GM23338 (cell line): ENCODE results near the gene SYP. TPM values are rescaled to one million over a fixed set of nuclear protein-coding genes. Genes with fewer than 3 reads are reported as not detected.
A peak's percentile ranks its signal among the peaks of the same experiment; 100 is the strongest.

Source experiments
- ATAC-seq: fragments of 200-7000 bp; cut with Tn5 transposase; 3 replicates; pipeline ENCODE4 v1.9.1; 2020
- DNase-seq: peaks from one replicate; pipeline ENCODE4 v3.0.0-alpha.2; 2015; ENCODE audit warnings: low spot score
- H2AFZ ChIP-seq: fragments of 200-600 bp; sonication (generic); 2 replicates; pipeline ENCODE4 v1.8.0; 2016; ENCODE audit warnings: antibody characterized with exemption, mild to moderate bottlenecking, moderate library complexity
- H3F3A ChIP-seq: fragments of 200-600 bp; sonication (generic); replicated peaks from 2 replicates; pipeline ENCODE4 v1.8.0; 2017; ENCODE audit warnings: antibody characterized with exemption, mixed run types, low read depth
- H3K27ac ChIP-seq: fragments of 200-600 bp; sonication (generic); 2 replicates; pipeline ENCODE4 v1.6.1; 2016; ENCODE audit warnings: low read depth
- H3K27me3 ChIP-seq: fragments of 200-600 bp; sonication (generic); 2 replicates; pipeline ENCODE4 v1.8.0; 2016; ENCODE audit warnings: mild to moderate bottlenecking, mixed run types, moderate library complexity; ENCODE audit not compliant: insufficient read depth
- H3K36me3 ChIP-seq: fragments of 200-600 bp; sonication (generic); 2 replicates; pipeline ENCODE4 v1.8.0; 2016; ENCODE audit warnings: mild to moderate bottlenecking; ENCODE audit not compliant: insufficient read depth
- H3K4me1 ChIP-seq: fragments of 200-600 bp; sonication (generic); 2 replicates; pipeline ENCODE4 v1.8.0; 2016; ENCODE audit warnings: mild to moderate bottlenecking, moderate library complexity; ENCODE audit not compliant: insufficient read depth
- H3K4me2 ChIP-seq: fragments of 200-600 bp; sonication (generic); 2 replicates; pipeline ENCODE4 v1.7.1; 2017; ENCODE audit warnings: mixed run types
- H3K4me3 ChIP-seq: fragments of 200-600 bp; sonication (generic); 2 replicates; pipeline ENCODE4 v1.6.1; 2016; ENCODE audit warnings: mixed run types
- H3K79me2 ChIP-seq: fragments of 200-600 bp; sonication (generic); replicated peaks from 2 replicates; pipeline ENCODE4 v1.8.0; 2017; ENCODE audit warnings: mild to moderate bottlenecking; ENCODE audit not compliant: insufficient read depth
- H3K9me2 ChIP-seq: fragments of 200-600 bp; sonication (generic); 2 replicates; pipeline ENCODE4 v1.8.0; 2017; ENCODE audit not compliant: insufficient read depth
- H4K20me1 ChIP-seq: fragments of 200-600 bp; sonication (generic); replicated peaks from 2 replicates; pipeline ENCODE4 v1.8.0; 2017; ENCODE audit warnings: mild to moderate bottlenecking; ENCODE audit not compliant: insufficient read depth
- H3K27ac Mint-ChIP-seq: 2 replicates; pipeline ENCODE4 v1.8.0; 2020; ENCODE audit warnings: inconsistent platforms, mild to moderate bottlenecking, moderate library complexity, mixed read lengths
- H3K27me3 Mint-ChIP-seq: 3 replicates; pipeline ENCODE4 v1.8.0; 2022; ENCODE audit warnings: low read depth, mild to moderate bottlenecking, moderate library complexity, mixed read lengths, inconsistent platforms; ENCODE audit not compliant: insufficient read depth, poor library complexity
- H3K36me3 Mint-ChIP-seq: 3 replicates; pipeline ENCODE4 v1.8.0; 2021; ENCODE audit warnings: low read depth, mild to moderate bottlenecking, inconsistent platforms, moderate library complexity, mixed read lengths
- H3K4me1 Mint-ChIP-seq: 3 replicates; pipeline ENCODE4 v1.8.0; 2020; ENCODE audit warnings: mild to moderate bottlenecking, inconsistent platforms, mixed read lengths
- H3K4me3 Mint-ChIP-seq: 3 replicates; pipeline ENCODE4 v1.8.0; 2021; ENCODE audit warnings: moderate library complexity, mild to moderate bottlenecking, inconsistent platforms, mixed read lengths
- H3K9me3 Mint-ChIP-seq: 3 replicates; pipeline ENCODE4 v1.8.0; 2020; ENCODE audit warnings: moderate library complexity, mild to moderate bottlenecking, inconsistent platforms, mixed read lengths
- CREB1 ChIP-seq: fragments of 250-450 bp; sonication (Bioruptor Pico); IDR thresholded peaks from 2 replicates; pipeline ENCODE4 v1.5.0; 2020; ENCODE audit warnings: low read depth, mild to moderate bottlenecking, moderate library complexity
- EZH2 ChIP-seq: fragments of 200-600 bp; sonication (generic); IDR thresholded peaks from one replicate; pipeline ENCODE4 v1.8.0; 2017; ENCODE audit warnings: antibody characterized with exemption, mild to moderate bottlenecking, low read depth; ENCODE audit not compliant: unreplicated experiment
- EZH2phosphoT487 ChIP-seq: fragments of 200-600 bp; sonication (generic); IDR thresholded peaks from one replicate; pipeline ENCODE4 v1.8.1; 2018; ENCODE audit warnings: antibody characterized with exemption; ENCODE audit not compliant: unreplicated experiment
- JUNB ChIP-seq: IDR thresholded peaks from one replicate; pipeline ENCODE4 v1.6.1; 2016; ENCODE audit warnings: antibody characterized with exemption; ENCODE audit not compliant: unreplicated experiment
- NANOG ChIP-seq: IDR thresholded peaks from 2 replicates; pipeline ENCODE4 v1.6.1; 2016; ENCODE audit warnings: antibody characterized with exemption, borderline replicate concordance
- POLR2AphosphoS5 ChIP-seq: IDR thresholded peaks from 2 replicates; pipeline ENCODE4 v1.6.1; 2016; ENCODE audit warnings: antibody characterized with exemption, low read depth
- STAT1 ChIP-seq: IDR thresholded peaks from one replicate; pipeline ENCODE4 v1.6.1; 2016; ENCODE audit warnings: antibody characterized with exemption; ENCODE audit not compliant: unreplicated experiment
- ZNF331 ChIP-seq: fragments of 250-450 bp; sonication (Bioruptor Pico); IDR thresholded peaks from 2 replicates; pipeline ENCODE4 v1.5.0; 2020; ENCODE audit warnings: low read depth, mild to moderate bottlenecking, moderate library complexity
- polyA plus RNA-seq: library from polyadenylated mRNA; unstranded; fragments of >200 nt; fragmentation: Nextera tagmentation; extraction: Ambion mirVana; gene quantifications from 2 replicates; pipeline ENCODE4 v1.2.1, GENCODE V29; 2016
- total RNA-seq: library from RNA; depleted of rRNA; stranded (reverse); fragments of >200 nt; shearing (Covaris generic); gene quantifications from 2 replicates; pipeline ENCODE4 v1.2.3, GENCODE V29; 2014
- TF ChIP-seq, protein P1 (sequence below), 2 experiments: fragments of 200-600 bp in 1 of 2; sonication (generic) in 1 of 2; conservative IDR thresholded peaks; 2 replicates each; pipeline versions ENCODE4 v1.5.1 to v1.6.1; 2016 to 2017; ENCODE audit warnings: antibody characterized with exemption in 2 of 2, low read depth in 2 of 2, mild to moderate bottlenecking in 2 of 2, moderate library complexity in 1 of 2
- TF ChIP-seq, protein P2 (sequence below): IDR thresholded peaks from 2 replicates; pipeline ENCODE4 v1.6.1; 2016; ENCODE audit warnings: antibody characterized with exemption
- TF ChIP-seq, protein P3 (sequence below): IDR thresholded peaks from one replicate; pipeline ENCODE4 v1.6.1; 2018; ENCODE audit warnings: antibody characterized with exemption; ENCODE audit not compliant: unreplicated experiment

The SYP gene
- total and polyA plus RNA-seq, 2 experiments from 2014 or later = 3.7 to 9.1 TPM

DNA sequence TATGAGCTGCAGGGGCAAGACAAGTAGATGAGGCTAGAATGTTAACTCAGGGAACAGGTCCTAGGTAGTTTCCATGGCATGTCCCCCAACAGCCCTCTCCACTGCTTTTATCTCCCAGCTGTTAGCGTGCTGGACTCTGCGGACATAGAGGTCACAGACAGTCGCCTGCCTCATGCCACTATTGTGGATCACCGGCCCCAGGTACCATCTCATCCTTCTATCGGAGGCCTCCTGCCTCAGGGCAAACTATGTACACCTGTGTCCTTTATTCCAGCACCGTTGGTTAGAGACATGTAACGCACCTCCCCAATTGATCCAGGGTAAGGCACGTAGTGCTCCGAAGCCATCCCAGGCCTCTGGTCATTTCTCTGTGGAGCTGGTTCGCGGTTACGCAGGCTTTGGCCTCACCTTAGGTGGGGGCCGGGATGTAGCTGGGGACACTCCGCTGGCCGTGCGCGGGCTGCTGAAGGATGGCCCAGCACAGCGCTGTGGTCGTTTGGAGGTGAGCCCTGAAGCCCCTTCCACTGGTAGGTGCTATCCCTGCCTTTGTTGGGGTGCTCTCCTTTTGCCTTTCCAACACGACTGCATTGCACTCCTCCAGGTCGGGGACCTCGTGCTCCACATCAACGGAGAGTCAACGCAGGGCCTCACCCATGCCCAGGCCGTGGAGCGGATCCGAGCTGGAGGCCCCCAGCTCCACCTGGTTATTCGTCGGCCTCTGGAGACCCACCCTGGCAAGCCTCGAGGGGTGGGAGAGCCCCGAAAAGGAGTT is 35.2 kb downstream of the SYP start (continued):
- no peak for TF ChIP-seq EZH2
- no peak for TF ChIP-seq STAT1
- no peak for TF ChIP-seq NANOG
- TF ChIP-seq EZH2phosphoT487 = no peak
- no peak for TF ChIP-seq ZNF331 (CRISPR knock-in tag)

DNA sequence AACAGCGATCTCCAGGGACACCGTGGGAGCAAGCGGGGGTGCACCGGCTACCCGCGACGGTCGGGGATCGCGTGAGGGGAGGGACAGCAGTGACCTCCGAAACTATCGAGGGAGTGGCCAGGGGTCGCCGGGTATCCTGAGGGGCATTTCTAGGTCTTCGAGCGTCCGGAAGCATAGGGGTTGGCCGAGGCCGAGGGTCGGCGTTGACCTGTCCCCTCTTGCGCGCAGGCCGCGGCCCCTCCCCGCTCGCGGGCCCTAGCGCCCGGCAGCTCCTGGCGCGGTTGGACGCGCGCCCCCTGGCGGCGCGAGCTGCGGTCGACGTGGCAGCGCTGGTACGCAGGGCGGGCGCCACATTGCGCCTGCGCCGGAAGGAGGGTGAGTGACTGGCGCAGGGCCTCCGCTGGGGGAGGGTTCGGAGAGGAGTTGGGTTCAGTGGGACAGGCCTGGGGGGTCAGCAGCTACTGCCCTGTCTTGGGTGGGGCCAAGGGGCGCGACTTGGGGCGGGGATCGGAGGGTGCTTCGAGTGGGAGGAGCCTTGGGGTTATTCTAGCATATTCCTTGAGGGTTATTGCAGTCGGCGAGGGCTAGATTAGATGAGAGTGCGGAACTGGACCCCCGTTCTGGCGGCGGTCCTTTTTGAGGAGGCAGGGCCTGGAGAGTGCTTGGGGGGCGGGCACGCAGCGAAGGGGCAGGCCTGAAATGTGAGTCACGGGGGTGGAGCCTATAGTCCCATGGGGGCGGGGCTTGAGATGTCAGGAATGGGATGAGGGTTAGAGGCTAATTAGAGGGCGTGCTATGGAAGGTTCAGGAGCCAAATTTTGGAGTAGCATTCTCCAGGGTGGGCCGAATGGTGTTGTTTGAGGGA is 36.2 kb downstream of the SYP start:
- Mint-ChIP-seq H3K27me3 (peaks cover 25% of the 10 kb centered on the region), H3K4me3 (peak overlapping the region; percentile 78), H3K36me3 (no peaks in the 10 kb centered on the region), H3K9me3 (no peaks in the 10 kb centered on the region; the same call in 2 of the 3 replicates), H3K4me1 (peaks cover 15% of the 10 kb centered on the region), H3K27ac (peak overlapping the region; percentile 98)
- no peak overlapping the region; the same call in 1 of the 2 replicates for H3K27ac ChIP-seq
- no peaks in the 10 kb centered on the region; the same call in 1 of the 2 replicates for H3K4me1 ChIP-seq
- no peaks in the 10 kb centered on the region for H3F3A ChIP-seq
- peaks cover 60% of the 10 kb centered on the region for H3K27me3 ChIP-seq
- peak overlapping the region; percentile 73 for H3K4me2 ChIP-seq
- ATAC-seq (peak; percentile 47), DNase-seq (peak; percentile 91)
- no peaks in the 10 kb centered on the region for H4K20me1 ChIP-seq
- no peaks in the 10 kb centered on the region for H3K36me3 ChIP-seq
- no peaks in the 10 kb centered on the region for H3K9me2 ChIP-seq
- no peak overlapping the region for H2AFZ ChIP-seq
- no peak for TF ChIP-seq EZH2phosphoT487
- TF ChIP-seq POLR2AphosphoS5 = peak; percentile 33; the same call in 1 of the 2 replicates
- TF ChIP-seq CREB1 (CRISPR knock-in tag) = 0 out of 2 replicates have a peak, but pooled peaks have one; percentile 23
- TF ChIP-seq, protein P1, sequence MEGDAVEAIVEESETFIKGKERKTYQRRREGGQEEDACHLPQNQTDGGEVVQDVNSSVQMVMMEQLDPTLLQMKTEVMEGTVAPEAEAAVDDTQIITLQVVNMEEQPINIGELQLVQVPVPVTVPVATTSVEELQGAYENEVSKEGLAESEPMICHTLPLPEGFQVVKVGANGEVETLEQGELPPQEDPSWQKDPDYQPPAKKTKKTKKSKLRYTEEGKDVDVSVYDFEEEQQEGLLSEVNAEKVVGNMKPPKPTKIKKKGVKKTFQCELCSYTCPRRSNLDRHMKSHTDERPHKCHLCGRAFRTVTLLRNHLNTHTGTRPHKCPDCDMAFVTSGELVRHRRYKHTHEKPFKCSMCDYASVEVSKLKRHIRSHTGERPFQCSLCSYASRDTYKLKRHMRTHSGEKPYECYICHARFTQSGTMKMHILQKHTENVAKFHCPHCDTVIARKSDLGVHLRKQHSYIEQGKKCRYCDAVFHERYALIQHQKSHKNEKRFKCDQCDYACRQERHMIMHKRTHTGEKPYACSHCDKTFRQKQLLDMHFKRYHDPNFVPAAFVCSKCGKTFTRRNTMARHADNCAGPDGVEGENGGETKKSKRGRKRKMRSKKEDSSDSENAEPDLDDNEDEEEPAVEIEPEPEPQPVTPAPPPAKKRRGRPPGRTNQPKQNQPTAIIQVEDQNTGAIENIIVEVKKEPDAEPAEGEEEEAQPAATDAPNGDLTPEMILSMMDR (conservative IDR thresholded peaks at IDR 0.05; ENCODE audit: low read depth in 2 of 2) = peak; percentile 44 to 77
- H3K4me3 ChIP-seq = peak overlapping the region; percentile 58
- H3K79me2 ChIP-seq = no peaks in the 10 kb centered on the region

DNA sequence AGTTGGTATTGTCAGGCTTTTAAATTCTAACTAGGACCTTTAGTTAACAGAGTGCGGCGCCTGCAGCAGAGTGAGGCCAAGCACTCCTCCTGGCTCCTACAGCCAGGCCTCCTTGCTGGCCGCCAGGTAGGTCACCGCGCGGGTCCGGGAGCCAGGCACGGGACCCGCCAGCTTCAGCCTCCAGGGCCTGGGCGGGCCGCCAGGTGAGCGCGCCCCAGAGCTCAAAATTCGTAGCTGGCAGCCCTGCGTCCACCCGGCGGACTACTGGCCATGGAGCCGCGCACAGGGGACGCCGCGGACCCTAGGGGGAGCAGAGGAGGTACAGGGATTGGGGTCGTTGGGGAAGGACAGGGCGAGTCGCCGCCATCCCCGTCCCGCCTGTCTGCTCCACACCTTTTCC is 37.4 kb downstream of the SYP start, which contains the start of gene MAGIX:
MAGIX (plus strand) TSS at position 139 of the 400 bp plus-strand sequence; CDS start at position 271, 132 bp downstream.
- no peaks in the 10 kb centered on the region; the same call in 2 of the 3 replicates for H3K9me3 Mint-ChIP-seq
- Histone ChIP-seq H3K27ac (no peak within 1 kb of the TSS), H3K79me2 (no peaks in the 10 kb centered on the region), H3K9me2 (no peaks in the 10 kb centered on the region), H3K27me3 (peaks cover 66% of the 10 kb centered on the region), H3K4me2 (peak within 1 kb of the TSS; percentile 71), H3K4me3 (peak within 1 kb of the TSS; percentile 58), H3K4me1 (no peaks in the 10 kb centered on the region; the same call in 1 of the 2 replicates), H3K36me3 (no peaks in the 10 kb centered on the region), H4K20me1 (no peaks in the 10 kb centered on the region), H2AFZ (no peak within 1 kb of the TSS), H3F3A (no peaks in the 10 kb centered on the region)
- H3K36me3 Mint-ChIP-seq = no peaks in the 10 kb centered on the region
- no peak within 1 kb of the TSS for H3K27ac Mint-ChIP-seq
- peak; percentile 11 for ATAC-seq
- peaks cover 30% of the 10 kb centered on the region for H3K27me3 Mint-ChIP-seq
- peak within 1 kb of the TSS; percentile 78 for H3K4me3 Mint-ChIP-seq
- peaks cover 12% of the 10 kb centered on the region for H3K4me1 Mint-ChIP-seq
- DNase-seq = peak; percentile 42
- TF ChIP-seq STAT1 = no peak
- TF ChIP-seq, protein P2, sequence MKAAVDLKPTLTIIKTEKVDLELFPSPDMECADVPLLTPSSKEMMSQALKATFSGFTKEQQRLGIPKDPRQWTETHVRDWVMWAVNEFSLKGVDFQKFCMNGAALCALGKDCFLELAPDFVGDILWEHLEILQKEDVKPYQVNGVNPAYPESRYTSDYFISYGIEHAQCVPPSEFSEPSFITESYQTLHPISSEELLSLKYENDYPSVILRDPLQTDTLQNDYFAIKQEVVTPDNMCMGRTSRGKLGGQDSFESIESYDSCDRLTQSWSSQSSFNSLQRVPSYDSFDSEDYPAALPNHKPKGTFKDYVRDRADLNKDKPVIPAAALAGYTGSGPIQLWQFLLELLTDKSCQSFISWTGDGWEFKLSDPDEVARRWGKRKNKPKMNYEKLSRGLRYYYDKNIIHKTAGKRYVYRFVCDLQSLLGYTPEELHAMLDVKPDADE = no peak
- TF ChIP-seq CREB1 (CRISPR knock-in tag) = no peak
- no peak for TF ChIP-seq EZH2
- TF ChIP-seq, protein P1 (conservative IDR thresholded peaks at IDR 0.05; ENCODE audit: low read depth in 2 of 2) = no peak
- TF ChIP-seq JUNB = no peak
- TF ChIP-seq, protein P3, sequence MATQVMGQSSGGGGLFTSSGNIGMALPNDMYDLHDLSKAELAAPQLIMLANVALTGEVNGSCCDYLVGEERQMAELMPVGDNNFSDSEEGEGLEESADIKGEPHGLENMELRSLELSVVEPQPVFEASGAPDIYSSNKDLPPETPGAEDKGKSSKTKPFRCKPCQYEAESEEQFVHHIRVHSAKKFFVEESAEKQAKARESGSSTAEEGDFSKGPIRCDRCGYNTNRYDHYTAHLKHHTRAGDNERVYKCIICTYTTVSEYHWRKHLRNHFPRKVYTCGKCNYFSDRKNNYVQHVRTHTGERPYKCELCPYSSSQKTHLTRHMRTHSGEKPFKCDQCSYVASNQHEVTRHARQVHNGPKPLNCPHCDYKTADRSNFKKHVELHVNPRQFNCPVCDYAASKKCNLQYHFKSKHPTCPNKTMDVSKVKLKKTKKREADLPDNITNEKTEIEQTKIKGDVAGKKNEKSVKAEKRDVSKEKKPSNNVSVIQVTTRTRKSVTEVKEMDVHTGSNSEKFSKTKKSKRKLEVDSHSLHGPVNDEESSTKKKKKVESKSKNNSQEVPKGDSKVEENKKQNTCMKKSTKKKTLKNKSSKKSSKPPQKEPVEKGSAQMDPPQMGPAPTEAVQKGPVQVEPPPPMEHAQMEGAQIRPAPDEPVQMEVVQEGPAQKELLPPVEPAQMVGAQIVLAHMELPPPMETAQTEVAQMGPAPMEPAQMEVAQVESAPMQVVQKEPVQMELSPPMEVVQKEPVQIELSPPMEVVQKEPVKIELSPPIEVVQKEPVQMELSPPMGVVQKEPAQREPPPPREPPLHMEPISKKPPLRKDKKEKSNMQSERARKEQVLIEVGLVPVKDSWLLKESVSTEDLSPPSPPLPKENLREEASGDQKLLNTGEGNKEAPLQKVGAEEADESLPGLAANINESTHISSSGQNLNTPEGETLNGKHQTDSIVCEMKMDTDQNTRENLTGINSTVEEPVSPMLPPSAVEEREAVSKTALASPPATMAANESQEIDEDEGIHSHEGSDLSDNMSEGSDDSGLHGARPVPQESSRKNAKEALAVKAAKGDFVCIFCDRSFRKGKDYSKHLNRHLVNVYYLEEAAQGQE = no peak
